ENCODE results near the gene ASTL.

The ASTL gene

DNA sequence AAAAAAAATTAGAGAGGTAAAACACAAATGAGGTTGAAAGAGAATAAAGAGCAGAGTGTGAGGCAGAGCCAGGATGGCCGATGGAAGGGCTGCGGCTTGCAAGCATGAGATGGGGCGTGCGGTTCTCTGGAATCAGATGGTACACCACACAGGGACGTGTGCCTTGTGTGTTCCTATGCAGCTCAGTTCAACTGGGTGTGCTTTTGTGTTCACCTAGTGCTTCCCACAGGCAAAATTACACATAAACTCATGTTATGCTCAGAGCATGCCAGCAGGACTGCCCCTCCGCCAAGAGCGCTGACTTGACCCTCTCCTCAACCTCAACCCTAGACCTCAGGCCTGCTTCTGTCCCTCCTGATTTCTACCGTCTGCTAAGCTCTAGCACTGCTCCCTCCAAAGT is 45.9 kb upstream of the ASTL start:
- no peak for TF ChIP-seq TEAD4 (IDR thresholded peaks at IDR 0.05)
- no peak for TF ChIP-seq CREB1 (IDR thresholded peaks at IDR 0.05; ENCODE audit: low read depth)

DNA sequence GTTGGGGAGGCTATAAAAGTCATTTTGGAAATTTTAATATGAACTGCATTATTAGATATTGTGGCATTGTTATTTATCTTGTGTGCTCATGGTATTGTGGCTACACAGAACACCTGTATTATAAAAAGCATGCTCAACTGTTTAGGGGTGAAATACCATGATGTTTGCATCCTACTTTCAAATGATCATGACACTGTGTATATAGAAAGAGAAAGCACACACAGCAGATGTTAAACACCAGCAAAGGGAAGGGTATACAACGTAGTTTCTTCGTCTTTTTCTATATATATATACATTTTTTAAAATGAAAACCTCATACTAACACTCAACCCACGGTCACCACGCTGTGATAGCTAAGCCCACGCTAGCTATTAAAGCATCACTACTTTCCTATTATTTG is 43.2 kb upstream of the ASTL start:
- TF ChIP-seq RAD21 (IDR thresholded peaks at IDR 0.05; ENCODE audit: low read depth), result no peak
- no peak for TF ChIP-seq FOXM1 (IDR thresholded peaks at IDR 0.05; ENCODE audit: borderline replicate concordance, low read depth)
- TF ChIP-seq, protein P1, sequence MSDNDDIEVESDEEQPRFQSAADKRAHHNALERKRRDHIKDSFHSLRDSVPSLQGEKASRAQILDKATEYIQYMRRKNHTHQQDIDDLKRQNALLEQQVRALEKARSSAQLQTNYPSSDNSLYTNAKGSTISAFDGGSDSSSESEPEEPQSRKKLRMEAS (IDR thresholded peaks at IDR 0.05), result no peak
- TF ChIP-seq, protein P2, sequence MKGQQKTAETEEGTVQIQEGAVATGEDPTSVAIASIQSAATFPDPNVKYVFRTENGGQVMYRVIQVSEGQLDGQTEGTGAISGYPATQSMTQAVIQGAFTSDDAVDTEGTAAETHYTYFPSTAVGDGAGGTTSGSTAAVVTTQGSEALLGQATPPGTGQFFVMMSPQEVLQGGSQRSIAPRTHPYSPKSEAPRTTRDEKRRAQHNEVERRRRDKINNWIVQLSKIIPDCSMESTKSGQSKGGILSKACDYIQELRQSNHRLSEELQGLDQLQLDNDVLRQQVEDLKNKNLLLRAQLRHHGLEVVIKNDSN (IDR thresholded peaks at IDR 0.05), result no peak
- no peak for TF ChIP-seq EP300 (IDR thresholded peaks at IDR 0.05; ENCODE audit: borderline replicate concordance)
- TF ChIP-seq TEAD4 (IDR thresholded peaks at IDR 0.05), result no peak
- no peak for TF ChIP-seq CEBPB (IDR thresholded peaks at IDR 0.05)
- TF ChIP-seq, protein P3, sequence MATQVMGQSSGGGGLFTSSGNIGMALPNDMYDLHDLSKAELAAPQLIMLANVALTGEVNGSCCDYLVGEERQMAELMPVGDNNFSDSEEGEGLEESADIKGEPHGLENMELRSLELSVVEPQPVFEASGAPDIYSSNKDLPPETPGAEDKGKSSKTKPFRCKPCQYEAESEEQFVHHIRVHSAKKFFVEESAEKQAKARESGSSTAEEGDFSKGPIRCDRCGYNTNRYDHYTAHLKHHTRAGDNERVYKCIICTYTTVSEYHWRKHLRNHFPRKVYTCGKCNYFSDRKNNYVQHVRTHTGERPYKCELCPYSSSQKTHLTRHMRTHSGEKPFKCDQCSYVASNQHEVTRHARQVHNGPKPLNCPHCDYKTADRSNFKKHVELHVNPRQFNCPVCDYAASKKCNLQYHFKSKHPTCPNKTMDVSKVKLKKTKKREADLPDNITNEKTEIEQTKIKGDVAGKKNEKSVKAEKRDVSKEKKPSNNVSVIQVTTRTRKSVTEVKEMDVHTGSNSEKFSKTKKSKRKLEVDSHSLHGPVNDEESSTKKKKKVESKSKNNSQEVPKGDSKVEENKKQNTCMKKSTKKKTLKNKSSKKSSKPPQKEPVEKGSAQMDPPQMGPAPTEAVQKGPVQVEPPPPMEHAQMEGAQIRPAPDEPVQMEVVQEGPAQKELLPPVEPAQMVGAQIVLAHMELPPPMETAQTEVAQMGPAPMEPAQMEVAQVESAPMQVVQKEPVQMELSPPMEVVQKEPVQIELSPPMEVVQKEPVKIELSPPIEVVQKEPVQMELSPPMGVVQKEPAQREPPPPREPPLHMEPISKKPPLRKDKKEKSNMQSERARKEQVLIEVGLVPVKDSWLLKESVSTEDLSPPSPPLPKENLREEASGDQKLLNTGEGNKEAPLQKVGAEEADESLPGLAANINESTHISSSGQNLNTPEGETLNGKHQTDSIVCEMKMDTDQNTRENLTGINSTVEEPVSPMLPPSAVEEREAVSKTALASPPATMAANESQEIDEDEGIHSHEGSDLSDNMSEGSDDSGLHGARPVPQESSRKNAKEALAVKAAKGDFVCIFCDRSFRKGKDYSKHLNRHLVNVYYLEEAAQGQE (IDR thresholded peaks at IDR 0.05; ENCODE audit: low read depth), result no peak
- TF ChIP-seq TAF1 (IDR thresholded peaks at IDR 0.05; ENCODE audit: low read depth), result no peak
- TF ChIP-seq CREB1 (IDR thresholded peaks at IDR 0.05; ENCODE audit: low read depth), result no peak
- TF ChIP-seq EGR1 (IDR thresholded peaks at IDR 0.05), result no peak
- TF ChIP-seq TCF12 (IDR thresholded peaks at IDR 0.05; ENCODE audit: low read depth), result no peak
- TF ChIP-seq YY1 (IDR thresholded peaks at IDR 0.05; ENCODE audit: low read depth), result no peak
- TF ChIP-seq NFIC (IDR thresholded peaks at IDR 0.05), result no peak

DNA sequence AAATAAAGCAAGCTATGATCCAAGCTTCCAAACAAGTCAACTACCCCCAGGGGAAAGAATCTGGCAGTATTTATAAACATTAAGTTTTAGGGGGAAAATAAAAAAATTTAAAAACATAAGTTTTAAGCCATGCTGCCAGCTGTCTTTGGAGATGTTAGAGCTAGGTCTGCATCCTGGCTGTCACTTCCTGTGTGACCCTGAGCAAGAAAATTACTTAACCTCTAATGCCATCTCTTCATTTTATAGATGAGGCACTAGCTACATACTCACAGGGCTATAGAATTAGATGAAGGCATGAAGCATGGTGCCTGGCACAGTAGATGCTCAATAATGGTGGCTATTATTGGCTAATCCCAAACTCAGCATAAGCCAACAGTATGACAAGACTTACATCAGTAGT is 42.2 kb upstream of the ASTL start:
- TF ChIP-seq EGR1 (IDR thresholded peaks at IDR 0.05), result no peak
- no peak for TF ChIP-seq TEAD4 (IDR thresholded peaks at IDR 0.05)
- TF ChIP-seq TAF1 (IDR thresholded peaks at IDR 0.05; ENCODE audit: low read depth), result no peak
- no peak for TF ChIP-seq EP300 (IDR thresholded peaks at IDR 0.05; ENCODE audit: borderline replicate concordance)
- no peak for TF ChIP-seq ZBTB7A (IDR thresholded peaks at IDR 0.05; ENCODE audit: low read depth)
- TF ChIP-seq, protein P2 (IDR thresholded peaks at IDR 0.05), result no peak
- TF ChIP-seq CREB1 (IDR thresholded peaks at IDR 0.05; ENCODE audit: low read depth), result no peak
- TF ChIP-seq, protein P3 (IDR thresholded peaks at IDR 0.05; ENCODE audit: low read depth), result no peak
- no peak for TF ChIP-seq YY1 (IDR thresholded peaks at IDR 0.05; ENCODE audit: low read depth)
- TF ChIP-seq FOXM1 (IDR thresholded peaks at IDR 0.05; ENCODE audit: borderline replicate concordance, low read depth), result no peak
- no peak for TF ChIP-seq RAD21 (IDR thresholded peaks at IDR 0.05; ENCODE audit: low read depth)
- no peak for TF ChIP-seq TCF12 (IDR thresholded peaks at IDR 0.05; ENCODE audit: low read depth)
- no peak for TF ChIP-seq NFIC (IDR thresholded peaks at IDR 0.05)
- TF ChIP-seq, protein P1 (IDR thresholded peaks at IDR 0.05), result no peak
- TF ChIP-seq CEBPB (IDR thresholded peaks at IDR 0.05), result no peak

DNA sequence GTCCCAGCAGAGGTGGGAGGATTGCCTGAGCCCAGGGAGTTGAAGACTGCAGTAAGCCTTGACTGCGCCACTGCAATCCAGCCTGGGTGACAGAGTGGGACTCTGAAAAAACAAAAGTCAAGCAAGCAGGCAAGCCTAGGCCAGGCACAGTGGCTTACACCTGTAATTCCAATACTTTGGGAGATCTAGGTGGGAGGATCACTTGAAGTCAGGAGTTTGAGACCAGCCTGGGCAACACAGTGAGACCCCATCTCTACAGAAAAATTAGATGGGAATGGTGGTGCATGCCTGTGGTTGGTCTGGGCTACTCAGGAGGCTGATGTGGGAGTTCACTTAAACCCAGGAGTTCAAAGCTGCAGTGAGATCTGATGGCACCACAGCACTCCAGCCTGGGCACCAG is 41.7 kb upstream of the ASTL start:
- TF ChIP-seq EP300 (IDR thresholded peaks at IDR 0.05; ENCODE audit: borderline replicate concordance) (no peak), TEAD4 (IDR thresholded peaks at IDR 0.05) (no peak), RAD21 (IDR thresholded peaks at IDR 0.05; ENCODE audit: low read depth) (no peak), CEBPB (IDR thresholded peaks at IDR 0.05) (no peak), CREB1 (IDR thresholded peaks at IDR 0.05; ENCODE audit: low read depth) (no peak), YY1 (IDR thresholded peaks at IDR 0.05; ENCODE audit: low read depth) (no peak), FOXM1 (IDR thresholded peaks at IDR 0.05; ENCODE audit: borderline replicate concordance, low read depth) (no peak), TAF1 (IDR thresholded peaks at IDR 0.05; ENCODE audit: low read depth) (no peak), ZBTB7A (IDR thresholded peaks at IDR 0.05; ENCODE audit: low read depth) (no peak), NFIC (IDR thresholded peaks at IDR 0.05) (no peak), EGR1 (IDR thresholded peaks at IDR 0.05) (no peak), TCF12 (IDR thresholded peaks at IDR 0.05; ENCODE audit: low read depth) (no peak)
- TF ChIP-seq, protein P2 (IDR thresholded peaks at IDR 0.05), result no peak
- TF ChIP-seq, protein P1 (IDR thresholded peaks at IDR 0.05), result no peak
- TF ChIP-seq, protein P3 (IDR thresholded peaks at IDR 0.05; ENCODE audit: low read depth), result no peak
